Activated T-cell treated with anti-CD3 and anti-CD28 coated beads, Interleukin-2, amount 50 U/mL, for 72 hours (primary cell): ENCODE measurements around the gene CRYGC. TPM values are rescaled to one million over a fixed set of nuclear protein-coding genes. Genes with fewer than 3 reads are reported as not detected.
"Not testable (repeated sequence)": the region's sequence is repeated elsewhere in the genome, so short reads cannot be mapped to it uniquely, and the experiment has no call there.

Experiments
- ATAC-seq, 2 donors: fragments of 150-1000 bp; cut with Tn5 transposase; replicated peaks in 1 of 2; 2 replicates each; pipeline ENCODE4 v1.10.0; 2021; ENCODE audit warnings: moderate library complexity in 2 of 2, mild to moderate bottlenecking in 1 of 2
- DNase-seq, 2 donors: peaks; one replicate each; pipeline ENCODE4 v3.0.0; 2021 to 2022; ENCODE audit warnings: mixed read lengths in 1 of 2
- H3K27ac Mint-ChIP-seq: one replicate; pipeline ENCODE4 v1.8.0; 2022; ENCODE audit warnings: mild to moderate bottlenecking, moderate library complexity, mixed read lengths
- H3K27me3 Mint-ChIP-seq: one replicate; pipeline ENCODE4 v1.8.0; 2022; ENCODE audit warnings: low read depth, mixed read lengths
- H3K36me3 Mint-ChIP-seq, 2 donors: one replicate each; pipeline ENCODE4 v1.8.0; 2022; ENCODE audit warnings: mixed read lengths in 2 of 2, mild to moderate bottlenecking in 1 of 2; ENCODE audit not compliant: insufficient read depth in 2 of 2
- H3K4me1 Mint-ChIP-seq: one replicate; pipeline ENCODE4 v1.8.0; 2022; ENCODE audit warnings: low read depth, mixed read lengths
- H3K4me3 Mint-ChIP-seq, 2 donors: one replicate each; pipeline ENCODE4 v1.8.0; 2022; ENCODE audit warnings: mild to moderate bottlenecking in 2 of 2, mixed read lengths in 2 of 2, moderate library complexity in 2 of 2
- H3K9me3 Mint-ChIP-seq, 2 donors: one replicate each; pipeline ENCODE4 v1.8.0; 2022; ENCODE audit warnings: mixed read lengths in 2 of 2
- total RNA-seq, 2 donors: library from RNA; stranded (reverse); gene quantifications; one replicate each; pipeline ENCODE4 v1.2.3, GENCODE V29; 2022

Gene CRYGC
- total RNA-seq, 2 donors from 2014 or later: not detected

DNA sequence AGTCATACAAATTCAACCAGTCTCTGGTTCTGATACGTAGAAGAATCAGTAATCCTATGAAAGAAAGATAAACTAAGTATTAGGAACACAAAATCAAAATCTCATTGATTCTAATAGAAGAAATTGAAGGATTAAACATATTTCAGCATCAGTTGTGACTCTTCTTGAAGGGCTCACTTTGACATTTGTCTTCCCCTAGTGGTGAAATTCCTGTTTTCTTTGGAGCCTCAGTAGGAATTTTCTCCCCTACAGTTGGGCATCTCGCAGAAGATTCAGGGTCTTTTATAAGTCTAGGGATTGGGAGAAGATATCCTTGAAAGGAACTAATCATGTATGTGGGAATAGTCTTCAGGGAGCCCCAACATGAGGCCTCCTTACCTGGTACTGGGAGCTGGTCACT, 19.2 kb upstream of the CRYGC start:
- Mint-ChIP-seq H3K4me3 (no peak overlapping the region), H3K4me1 (no peaks in the 10 kb centered on the region), H3K36me3 (no peaks in the 10 kb centered on the region), H3K27me3 (peaks cover 10% of the 10 kb centered on the region), H3K27ac (no peak overlapping the region), H3K9me3 (peaks cover 0 to 2% of the 10 kb centered on the region in 2 donors)
- ATAC-seq: no peak
- DNase-seq: no peak

DNA sequence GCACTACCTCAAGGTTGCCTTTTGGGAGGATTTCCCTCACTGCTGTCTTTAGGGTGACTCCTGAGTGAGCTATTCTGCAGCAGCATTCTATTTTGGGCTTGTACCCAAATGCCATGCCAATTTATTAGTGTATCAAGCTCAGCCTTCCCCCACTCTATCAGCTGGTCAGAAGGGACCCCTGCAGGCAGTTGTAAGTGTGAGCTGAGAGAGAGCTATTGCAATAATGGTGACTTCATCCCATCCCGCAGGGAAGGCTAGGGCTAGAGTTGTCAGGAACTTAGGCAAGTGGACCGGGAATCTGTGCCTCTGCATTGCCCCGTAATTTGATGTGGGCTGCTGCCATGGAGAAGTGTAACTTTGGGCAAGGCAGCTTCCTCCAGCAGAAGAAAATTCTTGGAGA, 18.1 kb upstream of the CRYGC start:
- no peak for ATAC-seq
- H3K4me3 Mint-ChIP-seq: no peak overlapping the region

DNA sequence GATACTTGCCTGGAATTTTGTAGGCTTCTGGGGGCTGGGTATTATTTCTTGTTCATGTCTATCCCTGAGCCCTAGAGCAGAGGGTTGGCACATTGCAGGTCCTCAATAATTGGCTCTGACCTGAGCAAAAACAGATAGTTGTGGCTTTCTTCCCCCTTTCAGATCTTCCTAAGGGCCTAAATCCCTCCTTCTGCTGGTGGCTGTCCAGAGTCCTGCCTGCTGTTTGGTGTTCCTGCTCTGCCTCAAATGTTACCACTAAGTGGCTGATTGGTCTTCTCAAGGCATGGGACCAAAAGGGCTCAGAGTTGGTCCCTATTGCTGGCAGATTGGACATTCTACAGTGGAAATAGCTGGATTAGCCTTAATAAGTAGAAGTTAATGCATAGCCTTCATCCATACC, 17.4 kb upstream of the CRYGC start:
- Mint-ChIP-seq H3K4me1 (no peaks in the 10 kb centered on the region), H3K36me3 (no peaks in the 10 kb centered on the region), H3K27me3 (peaks cover 10% of the 10 kb centered on the region), H3K4me3 (no peak overlapping the region), H3K27ac (no peak overlapping the region), H3K9me3 (peaks cover 0 to 2% of the 10 kb centered on the region in 2 donors)
- ATAC-seq: no peak
- DNase-seq: no peak

More for the DNA sequence above, 18.1 kb upstream of the CRYGC start:
- Mint-ChIP-seq H3K4me1 (no peaks in the 10 kb centered on the region), H3K9me3 (peaks cover 0 to 2% of the 10 kb centered on the region in 2 donors), H3K27ac (no peak overlapping the region), H3K36me3 (no peaks in the 10 kb centered on the region), H3K27me3 (peaks cover 10% of the 10 kb centered on the region)
- DNase-seq: no peak

DNA sequence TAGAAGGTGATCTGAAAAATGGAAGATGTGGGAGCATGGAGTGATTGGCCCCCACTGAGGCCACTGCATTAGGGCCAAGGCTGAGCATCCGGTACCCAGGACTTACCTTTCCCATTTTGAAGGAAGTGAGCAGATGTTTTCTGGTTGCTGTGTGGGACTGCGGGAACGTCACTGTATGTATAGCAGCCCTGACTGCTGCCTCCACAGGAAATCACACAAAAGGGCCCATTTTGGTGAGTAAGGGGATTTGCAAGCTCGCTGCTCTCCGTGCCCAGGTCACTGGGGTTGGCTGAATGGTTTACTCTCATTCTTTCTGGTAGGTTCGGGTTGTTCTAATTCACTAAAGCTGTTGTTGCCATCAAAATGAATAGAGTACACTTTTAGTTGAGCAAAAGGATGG, 16.4 kb upstream of the CRYGC start, which contains the start of gene CRYGB:
TSS of gene CRYGB (minus strand) at position 153 of the 400 bp plus-strand sequence. CDS start at position 115, 38 bp downstream.
- no peak within 1 kb of the TSS for H3K4me3 Mint-ChIP-seq
- ATAC-seq: no peak
- DNase-seq: no peak
- no peak within 1 kb of the TSS for H3K27ac Mint-ChIP-seq
- H3K27me3 Mint-ChIP-seq: peaks cover 10% of the 10 kb centered on the region
- peaks cover 0 to 2% of the 10 kb centered on the region in 2 donors for H3K9me3 Mint-ChIP-seq
- no peaks in the 10 kb centered on the region for H3K4me1 Mint-ChIP-seq
- H3K36me3 Mint-ChIP-seq: no peaks in the 10 kb centered on the region

DNA sequence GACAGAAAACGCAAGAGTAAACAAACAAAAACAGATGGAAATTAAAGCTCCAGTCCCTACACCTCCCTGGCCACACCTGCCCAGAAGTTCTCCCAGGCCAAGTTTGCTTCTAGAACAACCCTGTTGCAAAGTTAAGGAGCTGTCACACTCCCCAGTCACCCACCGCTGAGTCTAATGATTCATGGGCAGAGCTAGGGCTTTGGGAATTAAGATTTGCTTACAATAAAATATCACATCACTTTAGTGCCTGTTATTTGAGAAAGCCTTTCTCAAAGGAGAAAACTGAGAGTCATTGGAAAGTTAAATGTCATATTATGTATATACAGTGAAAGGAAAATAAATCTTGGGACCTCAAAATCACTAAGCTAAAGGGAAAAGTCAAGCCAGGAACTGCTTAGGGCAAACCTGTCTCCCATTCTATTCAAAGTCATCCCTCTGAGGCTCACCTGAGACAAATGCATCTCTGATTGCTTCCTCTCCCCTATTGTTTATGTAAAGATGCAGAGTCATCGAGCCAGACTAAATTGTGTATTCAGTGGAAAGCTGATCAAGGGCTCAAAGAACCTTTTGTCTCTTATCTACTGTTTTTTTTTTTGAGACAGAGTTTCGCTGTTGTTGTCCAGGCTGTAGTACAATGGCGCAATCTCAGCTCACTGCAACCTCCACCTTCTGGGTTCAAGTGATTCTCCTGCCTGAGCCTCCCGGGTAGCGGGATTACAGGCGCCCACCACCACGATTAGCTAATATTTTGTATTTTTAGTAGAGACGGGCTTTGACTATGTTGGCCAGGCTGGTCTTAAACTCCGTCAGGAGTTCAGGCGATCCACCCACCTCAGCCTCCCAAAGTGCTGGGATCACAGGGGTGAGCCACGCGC, 13.5 kb upstream of the CRYGC start:
- Mint-ChIP-seq H3K27me3 (peaks cover 10% of the 10 kb centered on the region), H3K9me3 (peaks cover 0 to 2% of the 10 kb centered on the region in 2 donors), H3K36me3 (no peaks in the 10 kb centered on the region), H3K4me1 (no peaks in the 10 kb centered on the region), H3K4me3 (no peak overlapping the region), H3K27ac (no peak overlapping the region)
- DNase-seq: no peak
- ATAC-seq: no peak

DNA sequence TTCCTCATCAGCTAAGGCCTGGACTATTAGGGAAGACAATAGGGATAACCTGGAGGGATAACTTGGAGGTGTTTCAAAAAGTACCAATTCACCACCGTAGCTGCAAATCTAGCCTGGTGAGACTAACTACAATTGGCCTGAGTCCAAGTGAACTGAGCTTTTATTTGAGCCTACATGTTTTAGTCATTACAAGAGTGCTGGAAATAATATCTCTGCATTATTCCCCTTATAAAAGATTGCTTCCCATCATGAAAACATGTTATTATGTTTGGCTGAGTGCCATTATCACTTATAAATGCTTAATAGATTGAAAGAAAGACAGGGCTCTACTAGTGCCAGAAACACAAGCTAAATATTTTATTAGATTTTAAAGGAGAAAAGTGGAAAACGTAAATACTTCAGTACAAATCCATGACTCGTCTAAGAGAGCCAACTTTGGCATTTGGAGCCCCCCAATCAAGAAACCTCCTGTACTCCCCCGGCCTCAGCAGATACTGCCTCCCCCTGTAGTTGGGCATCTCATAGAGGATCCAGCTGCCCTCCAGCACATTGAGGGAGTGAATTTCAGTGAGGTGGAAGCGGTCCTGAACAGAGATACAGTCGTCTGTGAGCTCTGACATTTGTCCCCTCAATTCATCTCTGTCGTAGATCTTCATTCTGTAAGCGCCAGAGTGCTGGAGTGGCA, 12.8 kb upstream of the CRYGC start:
- H3K4me1 Mint-ChIP-seq: no peaks in the 10 kb centered on the region
- no peak for DNase-seq
- peaks cover 0 to 3% of the 10 kb centered on the region in 2 donors for H3K9me3 Mint-ChIP-seq
- no peak overlapping the region for H3K4me3 Mint-ChIP-seq
- H3K27me3 Mint-ChIP-seq: peaks cover 4% of the 10 kb centered on the region
- no peak for ATAC-seq
- no peak overlapping the region for H3K27ac Mint-ChIP-seq
- H3K36me3 Mint-ChIP-seq: peaks cover 0 to 2% of the 10 kb centered on the region in 2 donors

DNA sequence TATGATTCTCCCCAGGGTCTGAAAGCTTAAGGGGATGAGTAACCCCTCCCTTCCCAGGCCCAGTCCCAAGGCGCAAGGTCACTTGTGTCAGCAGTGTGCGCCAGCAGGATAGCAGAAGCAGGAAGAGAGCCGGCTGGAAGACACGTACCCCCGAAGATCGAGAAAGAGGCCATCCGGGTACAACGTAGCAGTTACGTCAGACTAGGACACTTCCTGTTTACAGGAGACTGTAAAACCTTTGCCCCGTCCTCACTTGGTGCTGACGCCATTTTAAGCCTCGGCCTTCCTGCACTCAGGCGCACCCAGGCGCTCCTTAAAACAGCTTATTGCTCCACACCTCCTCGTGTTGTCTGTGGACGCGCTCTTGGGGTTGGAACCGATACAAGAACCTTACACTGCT, 9.8 kb upstream of the CRYGC start:
- DNase-seq (no peak), ATAC-seq (no peak)
- Mint-ChIP-seq H3K4me3 (no peak overlapping the region), H3K27ac (no peak overlapping the region), H3K4me1 (peaks cover 10% of the 10 kb centered on the region), H3K9me3 (peaks cover 0 to 2% of the 10 kb centered on the region in 2 donors), H3K27me3 (no peaks in the 10 kb centered on the region), H3K36me3 (peaks cover 0 to 2% of the 10 kb centered on the region in 2 donors)

DNA sequence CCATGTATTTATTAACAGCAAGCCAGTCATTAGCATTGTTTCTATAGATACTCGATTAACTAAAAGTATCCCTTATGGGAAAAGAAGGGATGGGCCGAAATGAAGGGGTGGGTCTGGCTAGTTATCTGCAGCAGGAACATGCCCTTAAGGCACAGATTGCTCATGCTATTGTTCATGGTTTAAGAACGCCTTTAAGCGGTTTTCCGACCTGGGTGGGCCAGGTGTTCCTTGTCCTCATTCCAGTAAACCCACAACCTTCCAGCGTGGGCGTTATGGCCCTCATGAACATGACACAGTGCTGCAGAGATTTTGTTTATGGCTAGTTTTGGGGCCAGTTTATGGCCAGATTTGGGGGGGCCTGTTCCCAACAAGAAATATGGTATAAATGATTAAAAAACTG, 8.7 kb upstream of the CRYGC start:
- not testable (repeated sequence) for H3K36me3 Mint-ChIP-seq, ATAC-seq, H3K9me3 Mint-ChIP-seq, DNase-seq, H3K27ac Mint-ChIP-seq, H3K4me1 Mint-ChIP-seq, H3K4me3 Mint-ChIP-seq, H3K27me3 Mint-ChIP-seq

DNA sequence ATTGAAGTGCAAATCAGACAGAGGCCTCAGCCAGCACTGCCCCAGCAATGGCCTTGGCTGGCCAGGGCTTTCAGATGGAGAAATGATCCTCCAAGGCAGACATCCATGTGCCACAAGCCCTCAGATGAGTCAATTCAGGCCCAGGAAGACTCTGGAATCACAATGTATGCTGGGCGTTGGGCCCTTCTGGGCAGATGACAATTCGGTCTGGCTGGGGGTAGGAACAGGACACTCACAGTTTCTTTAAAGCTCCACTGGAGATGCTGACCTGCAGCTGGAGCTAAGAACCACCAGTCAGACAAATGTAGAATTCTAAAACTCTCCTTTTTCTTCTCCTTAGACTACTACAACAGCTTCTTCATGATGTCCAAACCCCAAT, 7.1 kb upstream of the CRYGC start:
- no peak overlapping the region for H3K27ac Mint-ChIP-seq
- DNase-seq (no peak), ATAC-seq (no peak)
- H3K36me3 Mint-ChIP-seq: peaks cover 0 to 2% of the 10 kb centered on the region in 2 donors
- no peak overlapping the region for H3K4me3 Mint-ChIP-seq
- H3K9me3 Mint-ChIP-seq: peaks cover 0 to 2% of the 10 kb centered on the region in 2 donors
- no peaks in the 10 kb centered on the region for H3K27me3 Mint-ChIP-seq
- H3K4me1 Mint-ChIP-seq: peaks cover 10% of the 10 kb centered on the region

DNA sequence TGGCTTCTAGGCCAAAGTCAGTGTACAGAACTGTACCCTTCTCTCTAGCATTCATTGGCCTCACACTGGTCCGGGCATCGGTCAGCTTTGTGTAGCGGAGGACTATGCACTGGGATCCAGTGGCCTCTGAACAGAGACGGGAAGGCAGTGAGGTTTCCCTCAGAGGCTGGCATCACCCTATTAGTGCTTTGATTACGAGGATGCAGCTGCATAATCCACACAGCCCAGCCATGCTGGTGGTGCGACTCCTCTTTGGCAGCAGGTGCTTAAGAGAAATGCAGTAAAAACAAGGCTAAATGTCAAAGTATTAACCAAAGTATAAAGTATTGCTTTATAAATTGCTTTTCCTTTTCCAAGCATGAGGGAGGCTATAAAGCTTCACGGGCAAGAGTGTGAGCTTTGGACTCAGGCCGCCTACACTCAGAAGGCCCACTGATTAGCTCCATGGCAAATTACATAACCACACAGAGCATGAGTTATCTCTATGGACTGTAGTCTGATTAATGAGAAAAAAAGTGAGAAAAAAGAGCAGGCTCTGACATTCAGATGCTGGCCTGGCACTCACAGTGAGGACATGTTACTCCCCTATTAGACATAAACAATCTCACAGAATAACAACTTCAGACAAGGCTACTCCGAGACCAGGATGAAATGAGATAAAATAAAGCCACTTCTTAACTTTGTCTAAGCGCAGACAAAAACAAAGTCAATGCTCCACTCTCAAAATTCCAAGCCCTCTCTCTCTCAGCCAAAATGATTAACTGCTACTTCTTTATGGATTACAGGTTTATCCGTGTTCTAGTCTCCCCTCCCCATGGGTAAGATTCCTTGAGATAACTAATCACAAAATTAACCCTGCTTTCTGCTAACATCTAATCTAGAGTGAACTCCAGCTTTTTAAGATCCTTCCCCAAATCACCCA, 6.4 kb upstream of the CRYGC start:
- Mint-ChIP-seq H3K27me3 (no peaks in the 10 kb centered on the region), H3K4me1 (peaks cover 10% of the 10 kb centered on the region), H3K36me3 (peaks cover 0 to 2% of the 10 kb centered on the region in 2 donors), H3K9me3 (peaks cover 0 to 2% of the 10 kb centered on the region in 2 donors), H3K4me3 (no peak overlapping the region), H3K27ac (no peak overlapping the region)
- DNase-seq (no peak), ATAC-seq (no peak)

DNA sequence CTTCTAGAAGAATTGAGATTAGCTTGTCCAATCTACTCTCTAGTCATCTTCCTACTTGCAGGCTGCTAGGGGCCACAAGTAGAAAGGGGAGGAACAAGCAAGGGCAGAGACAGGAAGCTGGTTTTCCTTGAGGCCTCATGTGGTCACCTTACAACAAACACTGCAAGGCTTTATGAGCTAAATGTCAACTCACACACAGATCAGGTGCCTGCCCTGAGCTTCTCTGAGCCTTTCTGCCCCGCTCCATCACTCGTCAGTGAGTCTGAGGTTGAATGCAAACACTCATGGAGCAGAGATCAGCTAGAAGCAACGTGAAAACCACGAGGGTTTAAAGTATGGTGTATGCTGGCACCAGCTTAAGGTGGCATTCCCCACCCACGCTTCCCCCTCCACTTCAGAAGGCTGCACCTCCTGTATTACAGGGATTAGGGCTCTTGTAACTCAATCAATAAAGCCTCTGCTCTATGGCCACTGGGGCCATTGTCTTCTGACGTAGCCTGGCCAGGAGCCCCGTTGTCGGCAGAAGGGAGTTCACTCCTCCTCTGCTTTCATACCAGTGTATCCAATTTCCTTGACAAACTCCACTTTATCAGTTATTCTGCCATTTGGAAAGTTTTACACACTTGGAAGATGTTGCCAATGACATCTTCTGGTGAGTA, 5.4 kb upstream of the CRYGC start:
- Mint-ChIP-seq H3K4me3 (no peak overlapping the region), H3K36me3 (peaks cover 0 to 2% of the 10 kb centered on the region in 2 donors)
- DNase-seq: peak; percentile 6 to 14

DNA sequence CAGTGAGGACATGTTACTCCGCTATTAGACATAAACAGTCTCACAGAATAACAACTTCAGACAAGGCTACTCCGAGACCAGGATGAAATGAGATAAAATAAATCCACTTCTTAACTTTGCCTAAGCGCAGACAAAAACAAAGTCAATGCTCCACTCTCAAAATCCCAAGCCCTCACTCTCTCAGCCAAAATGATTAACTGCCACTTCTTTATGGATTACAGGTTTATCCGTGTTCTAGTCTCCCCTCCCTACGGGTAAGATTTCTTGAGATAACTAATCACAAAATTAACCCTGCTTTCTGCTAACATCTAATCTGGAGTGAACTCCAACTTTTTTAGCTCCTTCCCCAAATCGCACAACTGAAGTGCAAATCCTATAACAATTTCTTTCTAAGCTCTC, 1.1 kb upstream of the CRYGC start:
- no peak overlapping the region for H3K27ac Mint-ChIP-seq
- DNase-seq (no peak), ATAC-seq (no peak)
- H3K27me3 Mint-ChIP-seq: peaks cover 3% of the 10 kb centered on the region
- H3K36me3 Mint-ChIP-seq: no peaks in the 10 kb centered on the region
- H3K4me1 Mint-ChIP-seq: peaks cover 10% of the 10 kb centered on the region
- no peaks in the 10 kb centered on the region for H3K9me3 Mint-ChIP-seq
- no peak overlapping the region for H3K4me3 Mint-ChIP-seq

More for the DNA sequence above, 5.4 kb upstream of the CRYGC start:
- Mint-ChIP-seq H3K27me3 (no peaks in the 10 kb centered on the region), H3K4me1 (peaks cover 10% of the 10 kb centered on the region), H3K9me3 (peaks cover 0 to 2% of the 10 kb centered on the region in 2 donors), H3K27ac (no peak overlapping the region)
- peak; percentile 78 to 86 for ATAC-seq
